Activated naive CD8-positive, alpha-beta T cell treated with anti-CD3 and anti-CD28 coated beads for 36 hours (primary cell): ENCODE measurements around the gene MBP. TPM values are rescaled to one million over a fixed set of nuclear protein-coding genes. Genes with fewer than 3 reads are reported as not detected.

Source experiments
- DNase-seq: peaks from one replicate; pipeline ENCODE4 v3.0.0; 2021
- H3K27ac Mint-ChIP-seq: one replicate; pipeline ENCODE4 v1.8.0; 2022; ENCODE audit warnings: mild to moderate bottlenecking, moderate library complexity, mixed read lengths
- H3K27me3 Mint-ChIP-seq: one replicate; pipeline ENCODE4 v1.8.0; 2022; ENCODE audit warnings: mild to moderate bottlenecking, mixed read lengths
- H3K36me3 Mint-ChIP-seq: one replicate; pipeline ENCODE4 v1.8.0; 2021; ENCODE audit warnings: mild to moderate bottlenecking, mixed read lengths
- H3K4me1 Mint-ChIP-seq: one replicate; pipeline ENCODE4 v1.8.0; 2021; ENCODE audit warnings: mixed read lengths
- H3K4me3 Mint-ChIP-seq: one replicate; pipeline ENCODE4 v1.8.0; 2022; ENCODE audit warnings: mild to moderate bottlenecking, moderate library complexity, mixed read lengths
- H3K9me3 Mint-ChIP-seq: one replicate; pipeline ENCODE4 v1.8.0; 2022; ENCODE audit warnings: mixed read lengths
- total RNA-seq, 2 experiments: library from RNA; stranded (reverse); gene quantifications; one replicate each; pipeline ENCODE4 v1.2.3, GENCODE V29; 2021

MBP gene
- total RNA-seq, 2 experiments from 2014 or later = 41.2 to 45.9 TPM

DNA sequence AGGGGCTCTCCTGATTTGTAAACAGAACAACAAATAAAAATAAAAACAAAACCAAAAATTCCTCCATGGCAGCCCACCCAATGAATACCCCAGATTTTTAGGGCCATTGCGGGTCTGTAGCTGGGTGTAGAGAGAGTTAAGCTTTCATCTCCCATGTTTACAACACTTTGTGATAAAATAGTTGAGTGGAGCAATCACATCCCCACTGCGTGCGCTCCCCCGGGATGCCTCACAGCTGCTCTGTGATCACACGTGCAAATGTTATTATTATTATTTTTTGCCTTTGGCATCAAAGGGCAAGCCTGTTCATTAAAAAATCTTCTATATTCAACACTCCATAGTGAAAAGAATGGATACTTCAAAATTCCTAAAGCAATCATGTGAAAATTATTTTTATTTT, 118.0 kb downstream of the MBP start:
- H3K4me1 Mint-ChIP-seq = peaks cover 6% of the 10 kb centered on the region
- peaks cover 18% of the 10 kb centered on the region for H3K36me3 Mint-ChIP-seq
- no peak overlapping the region for H3K27ac Mint-ChIP-seq
- no peaks in the 10 kb centered on the region for H3K9me3 Mint-ChIP-seq
- H3K4me3 Mint-ChIP-seq = no peak overlapping the region
- no peaks in the 10 kb centered on the region for H3K27me3 Mint-ChIP-seq
- DNase-seq = no peak

DNA sequence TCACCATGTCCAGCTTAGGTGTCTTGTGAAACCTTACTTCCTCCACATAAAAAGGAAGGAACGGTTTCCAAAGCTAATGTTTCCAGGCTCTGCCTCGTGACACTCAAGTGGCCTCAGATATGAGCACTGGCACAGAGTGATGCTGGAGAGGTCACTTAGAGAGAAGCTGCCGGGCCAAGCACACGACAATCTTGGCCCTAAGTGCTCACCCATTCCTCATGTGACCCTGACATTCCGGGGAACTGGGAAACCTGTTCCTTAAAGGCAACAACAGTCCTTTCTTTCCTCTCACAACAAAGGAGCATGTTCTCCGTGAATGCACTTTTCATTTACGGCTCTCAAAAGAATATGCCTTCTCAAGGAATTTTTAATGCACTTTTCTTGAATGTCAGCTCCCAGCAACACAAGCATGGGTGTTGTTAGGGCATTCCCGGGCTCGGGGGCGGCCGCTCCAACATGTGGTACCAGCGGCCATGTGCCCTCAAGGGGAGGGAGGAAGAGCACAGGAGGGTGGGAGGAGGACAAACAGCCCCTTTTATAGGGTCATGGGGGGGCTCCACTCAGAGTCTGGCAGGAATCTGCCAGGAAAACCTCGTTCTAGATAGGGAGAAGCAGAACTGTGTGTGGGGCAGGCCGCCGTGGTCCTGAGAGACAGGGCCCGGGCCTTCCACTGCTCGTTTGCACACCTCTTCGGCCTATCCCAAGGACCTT, 118.6 kb downstream of the MBP start:
- Mint-ChIP-seq H3K27ac (no peak overlapping the region), H3K36me3 (peaks cover 14% of the 10 kb centered on the region)

GRCh38 chr18:77012806-77013541, 119.6 kb downstream of the MBP start:
- Mint-ChIP-seq H3K27ac (no peak overlapping the region), H3K27me3 (no peaks in the 10 kb centered on the region), H3K9me3 (no peaks in the 10 kb centered on the region), H3K4me3 (no peak overlapping the region), H3K4me1 (peaks cover 6% of the 10 kb centered on the region), H3K36me3 (peaks cover 12% of the 10 kb centered on the region)
- no peak for DNase-seq

More for the DNA sequence above, 118.6 kb downstream of the MBP start:
- Mint-ChIP-seq H3K4me1 (peaks cover 6% of the 10 kb centered on the region), H3K27me3 (no peaks in the 10 kb centered on the region), H3K9me3 (no peaks in the 10 kb centered on the region), H3K4me3 (no peak overlapping the region)
- no peak for DNase-seq

- DNase-seq = no peak
- Mint-ChIP-seq H3K4me1 (peaks cover 6% of the 10 kb centered on the region), H3K27me3 (no peaks in the 10 kb centered on the region), H3K27ac (no peak overlapping the region), H3K4me3 (no peak overlapping the region), H3K36me3 (peaks cover 11% of the 10 kb centered on the region), H3K9me3 (no peaks in the 10 kb centered on the region)
Measured at GRCh38 chr18:77012120-77012519, 120.5 kb downstream of the MBP start.

DNA sequence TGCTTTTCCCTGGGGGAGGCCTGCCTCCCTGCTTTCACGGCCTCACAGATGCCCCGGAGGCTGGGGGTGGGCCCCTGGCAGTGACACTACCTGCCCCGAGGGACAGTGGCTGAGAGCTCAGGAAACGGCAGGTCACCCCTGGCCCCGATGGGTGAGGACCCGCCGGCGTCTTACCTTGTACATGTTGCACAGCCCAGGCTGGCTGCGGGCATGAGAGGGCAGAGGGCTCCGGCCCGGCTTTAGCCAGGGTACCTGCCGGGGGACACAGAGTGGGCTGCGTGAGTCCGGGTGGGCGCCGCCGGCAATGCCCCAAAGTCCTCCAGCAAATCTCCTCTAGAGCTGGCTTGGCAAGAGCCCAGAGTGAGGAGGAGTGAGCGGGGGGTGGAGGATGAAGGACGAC, 122.9 kb downstream of the MBP start:
- H3K27ac Mint-ChIP-seq = no peak overlapping the region
- no peak for DNase-seq
- no peaks in the 10 kb centered on the region for H3K9me3 Mint-ChIP-seq
- peaks cover 8% of the 10 kb centered on the region for H3K36me3 Mint-ChIP-seq
- no peak overlapping the region for H3K4me3 Mint-ChIP-seq
- H3K4me1 Mint-ChIP-seq = peaks cover 11% of the 10 kb centered on the region
- no peaks in the 10 kb centered on the region for H3K27me3 Mint-ChIP-seq

GRCh38 chr18:77008576-77009315, 123.8 kb downstream of the MBP start:
- Mint-ChIP-seq H3K27me3 (no peaks in the 10 kb centered on the region), H3K36me3 (peaks cover 8% of the 10 kb centered on the region), H3K4me3 (no peak overlapping the region), H3K4me1 (peaks cover 18% of the 10 kb centered on the region), H3K27ac (no peak overlapping the region), H3K9me3 (no peaks in the 10 kb centered on the region)
- no peak for DNase-seq

DNA sequence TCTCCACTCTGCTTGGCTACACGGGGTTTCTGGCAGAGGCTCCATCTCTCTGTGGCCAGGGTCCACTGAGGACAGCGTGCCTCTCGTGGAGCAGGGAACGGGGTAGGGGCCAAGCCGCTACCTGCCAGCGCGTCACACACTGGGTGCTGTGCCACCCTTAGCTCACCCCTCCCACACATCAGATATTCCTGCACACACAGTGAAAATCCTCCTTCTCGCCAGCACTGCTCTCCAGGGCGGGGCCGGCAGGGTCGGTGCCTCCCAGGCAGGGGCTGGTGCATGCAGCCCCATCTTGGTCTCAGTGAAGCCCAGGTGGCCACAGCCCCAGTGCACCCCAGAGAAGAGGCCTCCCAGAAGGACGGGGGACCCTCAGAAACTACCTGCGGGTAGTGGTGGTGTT, 124.6 kb downstream of the MBP start:
- H3K27ac Mint-ChIP-seq = no peak overlapping the region
- H3K27me3 Mint-ChIP-seq = no peaks in the 10 kb centered on the region
- peaks cover 8% of the 10 kb centered on the region for H3K36me3 Mint-ChIP-seq
- H3K9me3 Mint-ChIP-seq = no peaks in the 10 kb centered on the region
- H3K4me1 Mint-ChIP-seq = peaks cover 16% of the 10 kb centered on the region
- DNase-seq = no peak
- H3K4me3 Mint-ChIP-seq = no peak overlapping the region

DNA sequence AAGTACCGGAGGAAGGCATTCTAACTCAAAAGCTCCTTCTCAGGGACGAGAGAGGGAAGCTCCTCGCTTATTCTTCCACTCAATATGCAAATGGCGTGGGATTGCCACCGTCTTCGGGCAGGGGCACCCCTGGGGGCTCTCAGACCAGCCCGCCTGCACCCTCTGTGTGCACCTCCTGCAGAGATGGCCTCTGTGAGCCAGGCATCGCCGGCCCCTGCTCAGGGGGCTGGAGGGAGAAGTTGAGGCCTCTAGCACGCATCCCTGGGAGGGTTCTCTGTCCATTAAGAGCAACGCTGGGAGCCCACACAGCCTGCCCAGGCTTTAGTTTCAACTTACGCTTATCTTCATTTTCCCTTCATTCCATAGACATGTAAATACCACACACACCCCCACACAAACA, 125.3 kb downstream of the MBP start:
- peaks cover 16% of the 10 kb centered on the region for H3K4me1 Mint-ChIP-seq
- peak overlapping the region; percentile 27 for H3K27ac Mint-ChIP-seq
- no peaks in the 10 kb centered on the region for H3K9me3 Mint-ChIP-seq
- H3K4me3 Mint-ChIP-seq = no peak overlapping the region
- no peaks in the 10 kb centered on the region for H3K27me3 Mint-ChIP-seq
- H3K36me3 Mint-ChIP-seq = peaks cover 8% of the 10 kb centered on the region
- no peak for DNase-seq

- Mint-ChIP-seq H3K27ac (no peak overlapping the region), H3K36me3 (peaks cover 2% of the 10 kb centered on the region)
Measured at GRCh38 chr18:77006305-77007175, 126.0 kb downstream of the MBP start.

GRCh38 chr18:77005651-77006195, 126.9 kb downstream of the MBP start:
- Mint-ChIP-seq H3K27ac (no peak overlapping the region), H3K4me3 (no peak overlapping the region), H3K4me1 (peaks cover 16% of the 10 kb centered on the region), H3K36me3 (peaks cover 2% of the 10 kb centered on the region), H3K27me3 (no peaks in the 10 kb centered on the region), H3K9me3 (no peaks in the 10 kb centered on the region)
- DNase-seq = no peak

More at GRCh38 chr18:77006305-77007175, 126.0 kb downstream of the MBP start:
- Mint-ChIP-seq H3K9me3 (no peaks in the 10 kb centered on the region), H3K4me3 (no peak overlapping the region), H3K27me3 (no peaks in the 10 kb centered on the region), H3K4me1 (peaks cover 16% of the 10 kb centered on the region)
- no peak for DNase-seq

- Mint-ChIP-seq H3K27me3 (no peaks in the 10 kb centered on the region), H3K4me1 (peaks cover 19% of the 10 kb centered on the region), H3K9me3 (no peaks in the 10 kb centered on the region), H3K4me3 (peak overlapping the region; percentile 20), H3K27ac (no peak overlapping the region), H3K36me3 (no peaks in the 10 kb centered on the region)
- no peak for DNase-seq
Measured at GRCh38 chr18:77004555-77005380, 127.8 kb downstream of the MBP start.

GRCh38 chr18:77003316-77003715, 129.3 kb downstream of the MBP start:
- H3K27ac Mint-ChIP-seq = no peak overlapping the region
- no peak for DNase-seq
- no peaks in the 10 kb centered on the region for H3K27me3 Mint-ChIP-seq
- H3K9me3 Mint-ChIP-seq = no peaks in the 10 kb centered on the region
- no peak overlapping the region for H3K4me3 Mint-ChIP-seq
- peaks cover 19% of the 10 kb centered on the region for H3K4me1 Mint-ChIP-seq
- no peaks in the 10 kb centered on the region for H3K36me3 Mint-ChIP-seq

DNA sequence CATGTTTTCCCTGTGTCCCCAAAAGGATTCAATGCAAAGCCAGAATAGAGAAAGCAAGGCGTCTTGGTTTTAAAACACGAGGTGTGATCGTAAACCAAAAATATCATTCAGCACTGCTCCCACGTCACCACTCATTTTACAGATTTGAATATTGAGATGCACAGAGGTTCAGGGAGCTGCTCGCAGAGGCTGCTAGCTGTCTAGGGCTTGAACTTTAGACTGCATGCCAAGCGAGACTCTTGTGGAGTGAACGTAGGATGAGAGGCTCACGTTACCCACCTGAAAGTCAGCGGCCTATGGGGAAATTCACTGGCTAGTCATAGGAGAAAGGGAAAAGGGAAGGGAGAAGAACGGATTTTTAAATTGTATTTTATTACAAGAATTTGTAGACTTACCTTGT, 130.1 kb downstream of the MBP start:
- H3K36me3 Mint-ChIP-seq = no peaks in the 10 kb centered on the region
- H3K4me3 Mint-ChIP-seq = no peak overlapping the region
- H3K4me1 Mint-ChIP-seq = peaks cover 19% of the 10 kb centered on the region
- no peak for DNase-seq
- no peak overlapping the region for H3K27ac Mint-ChIP-seq
- H3K27me3 Mint-ChIP-seq = no peaks in the 10 kb centered on the region
- no peaks in the 10 kb centered on the region for H3K9me3 Mint-ChIP-seq

DNA sequence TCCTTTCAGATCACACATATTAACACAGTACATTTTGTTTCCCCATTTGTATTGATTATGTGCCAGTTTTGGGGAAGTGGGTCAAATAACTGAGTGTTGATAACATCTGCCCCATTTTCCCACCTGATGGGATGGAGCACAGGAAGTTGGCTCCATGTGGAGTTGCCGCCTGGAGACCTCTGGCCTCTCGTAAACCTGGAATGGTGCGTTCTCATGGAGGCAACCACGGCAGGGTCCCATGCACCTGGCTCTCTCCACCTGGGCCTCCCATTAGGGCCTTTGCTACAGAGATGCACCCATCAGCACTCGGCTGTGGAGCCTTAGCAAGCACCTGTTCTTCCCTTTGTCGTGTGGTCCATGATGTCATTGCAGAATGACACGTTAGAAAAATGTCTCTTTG, 130.6 kb downstream of the MBP start:
- Mint-ChIP-seq H3K4me3 (no peak overlapping the region), H3K27ac (no peak overlapping the region), H3K27me3 (no peaks in the 10 kb centered on the region), H3K36me3 (no peaks in the 10 kb centered on the region), H3K4me1 (peaks cover 19% of the 10 kb centered on the region), H3K9me3 (no peaks in the 10 kb centered on the region)
- DNase-seq = no peak
